Measurements from ENCODE around the gene ADAM30.

Gene ADAM30

GRCh38 chr1:119908661-119909060 is 12.3 kb upstream of the ADAM30 start:
- no peak for DNase-seq (ENCODE audit: low spot score)

GRCh38 chr1:119906927-119907652 is 10.8 kb upstream of the ADAM30 start:
- no peak for DNase-seq (ENCODE audit: low spot score)

- DNase-seq (ENCODE audit: low spot score): no peak
These were observed 7.1 kb upstream of the ADAM30 start for GRCh38 chr1:119903443-119903835.

GRCh38 chr1:119902775-119903442 is 6.6 kb upstream of the ADAM30 start:
- no peak for DNase-seq (ENCODE audit: low spot score)

GRCh38 chr1:119898981-119899720 is 2.8 kb upstream of the ADAM30 start:
- DNase-seq (ENCODE audit: low spot score): no peak

- DNase-seq (ENCODE audit: low spot score): no peak
These were observed 2.2 kb upstream of the ADAM30 start for GRCh38 chr1:119898530-119898929.

GRCh38 chr1:119895102-119895501 is 1.2 kb downstream of the ADAM30 start:
- DNase-seq (ENCODE audit: low spot score): no peak

- DNase-seq (ENCODE audit: low spot score): no peak
These were observed 2.3 kb downstream of the ADAM30 start for GRCh38 chr1:119893827-119894700.

GRCh38 chr1:119893238-119893791 is 3.0 kb downstream of the ADAM30 start:
- no peak for DNase-seq (ENCODE audit: low spot score)

GRCh38 chr1:119891386-119891785 is 4.9 kb downstream of the ADAM30 start:
- no peak for DNase-seq (ENCODE audit: low spot score)

GRCh38 chr1:119888476-119888875 is 7.8 kb downstream of the ADAM30 start:
- no peak for DNase-seq (ENCODE audit: low spot score)

- no peak for DNase-seq (ENCODE audit: low spot score)
These were observed 8.9 kb downstream of the ADAM30 start for GRCh38 chr1:119887427-119887826.

GRCh38 chr1:119885903-119886783 is 10.2 kb downstream of the ADAM30 start:
- DNase-seq (ENCODE audit: low spot score): peak; percentile 54

GRCh38 chr1:119884711-119885110 is 11.6 kb downstream of the ADAM30 start:
- no peak for DNase-seq (ENCODE audit: low spot score)

GRCh38 chr1:119883826-119884225 is 12.5 kb downstream of the ADAM30 start:
- no peak for DNase-seq (ENCODE audit: low spot score)

GRCh38 chr1:119882132-119883049 is 13.9 kb downstream of the ADAM30 start:
- no peak for DNase-seq (ENCODE audit: low spot score)

GRCh38 chr1:119879510-119880434 is 16.5 kb downstream of the ADAM30 start:
- no peak for DNase-seq (ENCODE audit: low spot score)

- DNase-seq (ENCODE audit: low spot score): no peak
These were observed 18.1 kb downstream of the ADAM30 start for GRCh38 chr1:119878171-119878570.
